NCI-H446 treated with DMSO at 0.1 percent for 48 hours (cell line): Measurements from ENCODE around the gene CEP350.
A peak's percentile ranks its signal among the peaks of the same experiment; 100 is the strongest.
"Not testable (repeated sequence)": the region's sequence is repeated elsewhere in the genome, so short reads cannot be mapped to it uniquely, and the experiment has no call there.

Source experiments
- DNase-seq: peaks from one replicate; lab custom pipeline; 2025; lab: John Stamatoyannopoulos, UW

CEP350 gene

GRCh38 chr1:179950651-179951050 lies 4.0 kb upstream of the CEP350 start:
- DNase-seq = no peak

GRCh38 chr1:179951383-179952144 lies 3.0 kb upstream of the CEP350 start:
- no peak for DNase-seq

DNA sequence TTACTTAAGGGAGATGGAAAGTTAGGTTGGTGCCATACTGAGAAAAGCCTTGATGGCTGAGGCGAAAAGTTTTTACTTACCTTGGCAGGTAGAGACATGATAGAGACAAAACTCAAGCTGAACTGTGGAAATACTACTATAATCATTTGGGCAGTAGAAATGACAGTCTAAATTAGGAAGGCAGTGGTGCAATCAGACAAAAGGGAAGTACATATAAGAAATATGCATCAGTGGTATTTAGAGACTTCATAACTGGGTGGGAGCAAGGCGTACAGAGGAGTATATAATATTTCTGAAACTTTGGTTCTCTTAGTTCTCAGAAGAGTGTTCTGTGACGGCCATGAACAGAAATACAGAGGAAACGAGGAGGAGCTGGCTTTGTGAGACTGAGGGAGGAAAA lies 2.4 kb upstream of the CEP350 start:
- DNase-seq = no peak

- peak; percentile 45 for DNase-seq
Measured at GRCh38 chr1:179953974-179954492, 577 bp upstream of the CEP350 start.

DNA sequence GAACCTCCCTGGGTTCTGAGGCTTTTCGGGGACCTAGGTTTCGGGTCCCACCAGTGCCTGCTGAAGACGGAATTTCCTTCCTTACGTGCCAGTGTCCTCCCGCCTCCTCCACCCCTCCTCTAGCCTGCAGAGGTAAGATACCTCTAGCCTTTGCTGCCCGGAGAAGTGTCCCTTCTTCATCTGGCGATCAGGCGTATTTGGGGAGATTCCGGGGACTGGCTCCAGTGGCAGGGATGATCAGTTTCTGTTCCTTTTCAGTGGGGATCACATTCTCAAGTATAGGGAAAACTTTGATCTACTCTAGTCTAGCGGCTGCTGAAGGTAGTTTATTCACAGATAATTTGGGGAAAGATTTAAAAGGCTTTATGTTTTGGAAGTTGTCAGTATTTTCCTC lies 674 bp downstream of the CEP350 start:
- no peak for DNase-seq

DNA sequence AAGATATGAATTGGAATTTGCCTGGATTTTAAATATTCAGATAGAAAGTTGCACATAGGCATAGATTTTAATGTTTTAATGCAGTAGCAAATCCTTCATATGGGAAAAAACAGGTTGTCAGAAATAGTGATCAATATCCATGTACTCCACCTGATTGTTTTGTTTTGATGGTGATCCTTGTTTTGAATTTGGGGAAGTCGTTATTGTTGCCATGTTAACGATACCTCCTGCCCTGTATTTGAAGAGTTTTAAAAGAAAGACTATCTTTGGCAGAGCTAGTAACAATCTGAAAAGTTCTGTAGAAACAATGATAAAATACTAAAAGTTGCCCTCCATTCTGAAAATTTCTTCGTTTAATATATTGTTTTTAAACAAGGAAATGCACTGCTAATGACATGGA lies 1.1 kb downstream of the CEP350 start:
- no peak for DNase-seq

DNA sequence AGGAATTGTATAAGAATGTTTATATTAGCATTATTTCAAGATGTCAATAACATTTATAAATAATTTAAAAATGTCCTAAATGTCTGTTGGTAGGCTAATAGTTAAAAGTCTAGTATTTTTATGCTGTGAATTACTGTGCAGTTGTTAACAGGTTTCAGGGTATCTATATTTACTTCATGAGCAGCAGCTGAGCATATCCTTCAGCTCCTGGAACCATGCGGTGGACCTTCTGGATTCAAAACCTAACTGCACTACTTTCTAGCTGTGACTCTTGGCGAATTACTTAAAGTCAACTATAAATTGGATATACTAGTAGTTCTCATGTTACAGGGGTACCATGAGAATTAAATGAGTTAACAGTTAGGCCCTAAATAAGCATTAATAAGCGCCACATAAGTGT lies 3.7 kb downstream of the CEP350 start:
- DNase-seq = no peak

DNA sequence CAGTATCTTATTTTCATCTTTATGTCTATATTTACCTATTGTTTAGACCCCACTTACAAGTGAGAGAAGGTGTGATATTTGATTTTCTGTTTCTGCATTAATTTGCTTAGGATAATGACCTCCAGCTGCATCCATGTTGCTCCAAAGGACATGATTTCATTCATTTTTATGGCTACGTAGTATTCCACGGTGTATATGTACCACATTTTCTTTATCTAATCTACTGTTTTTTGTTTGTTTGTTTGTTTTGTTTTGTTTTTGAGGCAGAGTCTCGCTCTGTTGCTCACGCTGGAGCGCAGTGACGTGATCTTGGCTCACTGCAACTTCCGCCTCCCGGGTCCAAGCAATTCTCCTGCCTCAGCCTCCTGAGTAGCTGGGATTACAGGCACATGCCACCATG lies 7.6 kb downstream of the CEP350 start:
- not testable (repeated sequence) for DNase-seq

DNA sequence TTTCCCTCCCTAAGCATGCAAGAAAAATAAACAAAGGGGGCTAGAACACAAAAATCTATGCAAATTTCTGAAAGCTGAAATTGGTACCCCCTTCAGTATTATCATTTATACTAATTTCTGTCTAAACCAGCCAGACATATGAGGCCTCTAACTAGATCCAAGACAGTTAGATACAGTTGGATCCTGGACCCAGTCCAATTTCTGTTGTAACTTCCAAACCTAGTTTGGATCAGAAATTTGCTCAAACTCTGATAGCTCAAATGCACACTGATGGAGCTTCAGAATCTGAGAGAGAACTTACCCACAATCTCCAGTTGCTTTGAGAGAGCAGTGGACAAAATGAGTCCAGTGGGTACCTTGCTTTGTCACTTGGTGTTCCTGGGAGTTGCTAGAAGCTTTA lies 11.9 kb downstream of the CEP350 start:
- no peak for DNase-seq

DNA sequence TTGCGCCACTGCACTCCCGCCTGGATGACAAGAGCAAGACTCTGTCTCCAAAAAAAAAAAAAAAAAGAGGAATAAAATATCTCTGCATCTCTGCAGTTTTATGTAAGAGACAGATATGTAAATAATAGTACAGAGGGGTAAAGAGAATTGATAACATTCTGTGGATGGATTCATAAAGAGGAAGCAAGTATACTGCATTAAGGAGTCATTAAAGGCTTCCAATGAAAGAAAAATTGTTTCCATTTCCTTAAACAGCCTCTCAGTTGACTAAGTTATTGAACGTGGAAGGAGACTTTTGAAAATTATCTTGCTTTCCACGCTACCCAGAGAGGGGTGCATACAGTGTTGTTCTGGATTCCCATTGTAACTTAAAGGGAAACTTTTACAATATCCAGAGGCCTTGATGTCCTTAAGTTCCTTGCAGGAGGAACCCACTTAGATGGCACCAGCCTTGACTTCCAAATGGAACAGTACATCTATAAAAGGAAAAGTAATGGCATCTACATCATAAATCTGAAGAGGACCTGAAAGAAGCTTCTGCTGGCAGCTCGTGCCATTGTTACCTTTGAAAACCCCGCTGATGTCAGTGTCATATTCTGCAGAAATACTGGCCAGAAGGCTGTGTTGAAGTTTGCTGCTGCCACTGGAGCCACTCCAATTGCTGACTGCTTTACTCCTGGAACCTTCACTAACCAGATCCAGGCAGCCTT lies 13.8 kb downstream of the CEP350 start:
- DNase-seq = no peak

GRCh38 chr1:179968994-179969919 lies 14.6 kb downstream of the CEP350 start:
- DNase-seq = no peak

DNA sequence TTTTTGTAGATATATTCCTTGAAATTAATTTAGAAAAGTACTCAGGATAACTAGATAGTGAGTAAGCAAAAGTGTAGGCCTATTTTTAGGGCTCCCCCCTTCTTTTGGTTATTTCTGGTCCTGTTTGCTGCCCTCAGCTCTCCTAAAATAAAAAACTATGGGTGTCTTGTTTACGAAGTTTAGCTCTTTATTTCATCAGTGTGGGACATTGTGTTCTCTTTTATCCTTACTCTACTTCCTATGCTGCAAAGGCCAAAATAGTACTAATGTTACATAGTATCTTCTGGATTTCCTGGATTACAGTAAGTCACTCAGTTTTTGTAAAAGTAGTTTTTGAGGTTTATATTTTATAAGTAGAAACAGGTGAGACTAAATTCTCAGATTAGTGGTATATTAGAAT lies 15.4 kb downstream of the CEP350 start:
- no peak for DNase-seq

- DNase-seq = no peak
Measured at GRCh38 chr1:179971563-179972496, 17.2 kb downstream of the CEP350 start.

- no peak for DNase-seq
Measured at GRCh38 chr1:179973198-179974110, 18.8 kb downstream of the CEP350 start.

DNA sequence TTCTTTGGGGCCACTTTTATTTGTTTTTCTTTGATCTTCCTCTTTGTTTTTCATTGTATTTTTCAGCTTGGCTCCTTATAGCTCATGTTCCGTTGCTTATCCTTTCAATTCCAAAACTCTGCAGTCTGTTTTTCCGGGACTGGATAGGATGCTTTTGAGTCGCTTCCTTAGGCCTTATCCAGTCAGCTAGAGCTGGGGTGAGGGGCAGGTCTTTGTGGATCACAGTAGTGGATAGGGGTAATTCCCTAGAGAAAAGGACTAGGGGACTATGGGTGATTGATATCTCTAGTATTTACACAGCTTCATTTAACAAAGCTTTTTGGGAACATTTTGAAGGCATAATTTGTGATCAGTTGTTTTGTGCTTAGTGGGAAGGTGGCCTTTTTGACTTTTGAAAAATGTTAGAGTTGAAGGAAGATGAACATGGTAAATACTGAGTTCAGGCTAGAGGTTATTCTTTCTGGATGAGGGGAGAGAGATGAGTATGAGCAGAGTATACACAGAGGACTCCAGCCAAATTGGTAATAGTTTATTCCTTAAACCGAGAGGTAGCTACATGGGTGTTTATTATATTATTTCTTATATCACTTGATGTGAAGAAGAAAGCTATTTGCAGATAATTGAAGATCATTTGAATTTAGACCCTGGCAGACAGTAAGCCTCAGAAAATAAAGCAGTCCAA lies 22.5 kb downstream of the CEP350 start:
- DNase-seq = no peak

- DNase-seq = no peak
Measured at GRCh38 chr1:179978199-179979079, 23.8 kb downstream of the CEP350 start.

DNA sequence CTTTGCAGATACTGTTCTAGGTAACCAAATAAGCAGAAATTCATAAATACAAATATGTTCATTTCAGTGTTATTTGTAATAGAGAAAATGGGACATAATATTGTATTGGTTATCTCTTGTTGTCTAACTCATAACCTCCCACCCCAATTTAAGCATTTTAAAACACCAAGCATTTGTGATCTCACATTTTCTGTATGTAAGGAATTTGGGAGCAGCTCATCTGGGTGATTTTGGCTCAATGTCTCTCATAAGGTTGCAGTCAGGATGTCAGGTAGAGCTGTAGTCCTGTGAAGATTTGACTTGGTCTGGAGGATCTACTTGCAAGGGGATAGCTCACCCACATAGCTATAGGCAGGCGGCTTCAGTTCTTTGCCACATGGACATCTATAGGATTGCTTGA lies 29.5 kb downstream of the CEP350 start:
- no peak for DNase-seq

DNA sequence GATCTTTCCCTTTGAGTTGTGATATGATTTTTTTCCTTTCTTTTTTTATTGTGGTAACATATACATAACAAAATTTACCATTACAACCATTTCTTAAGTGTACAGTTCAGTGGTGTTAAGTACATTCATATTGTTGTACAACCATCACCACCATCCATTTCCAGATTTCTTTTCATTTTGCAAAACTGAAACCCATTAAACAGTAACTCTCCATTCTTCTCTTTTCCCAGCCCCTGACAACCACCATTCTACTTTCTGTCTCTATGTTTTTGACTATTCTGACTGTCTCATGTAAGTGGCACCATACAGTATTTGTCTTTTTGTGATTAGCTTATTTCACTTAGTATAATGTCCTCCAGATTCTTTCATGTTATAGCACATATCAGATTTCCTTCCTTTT lies 30.3 kb downstream of the CEP350 start:
- no peak for DNase-seq

DNA sequence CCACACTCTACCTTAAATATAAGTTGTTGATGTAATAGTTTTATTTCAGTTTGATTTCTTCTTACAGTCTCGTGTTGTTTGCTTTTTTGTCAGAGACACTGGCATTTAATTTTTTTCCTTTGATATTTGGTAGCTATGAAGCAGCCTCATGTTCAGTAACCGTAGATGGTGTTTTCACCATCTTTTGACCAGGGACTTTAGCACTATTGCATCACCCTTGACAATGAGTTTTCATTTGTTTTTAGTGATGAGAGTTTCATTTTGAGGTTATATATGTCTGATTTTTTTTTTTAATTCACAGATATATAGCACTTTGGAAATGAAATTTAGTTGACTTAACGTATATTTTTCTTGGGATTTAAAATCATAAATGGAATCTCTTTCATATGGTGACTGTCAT lies 36.2 kb downstream of the CEP350 start:
- DNase-seq = no peak
